ENCODE data around the gene NEUROG2.
"Not testable (repeated sequence)": the region's sequence is repeated elsewhere in the genome, so short reads cannot be mapped to it uniquely, and the experiment has no call there.

The NEUROG2 gene

DNA sequence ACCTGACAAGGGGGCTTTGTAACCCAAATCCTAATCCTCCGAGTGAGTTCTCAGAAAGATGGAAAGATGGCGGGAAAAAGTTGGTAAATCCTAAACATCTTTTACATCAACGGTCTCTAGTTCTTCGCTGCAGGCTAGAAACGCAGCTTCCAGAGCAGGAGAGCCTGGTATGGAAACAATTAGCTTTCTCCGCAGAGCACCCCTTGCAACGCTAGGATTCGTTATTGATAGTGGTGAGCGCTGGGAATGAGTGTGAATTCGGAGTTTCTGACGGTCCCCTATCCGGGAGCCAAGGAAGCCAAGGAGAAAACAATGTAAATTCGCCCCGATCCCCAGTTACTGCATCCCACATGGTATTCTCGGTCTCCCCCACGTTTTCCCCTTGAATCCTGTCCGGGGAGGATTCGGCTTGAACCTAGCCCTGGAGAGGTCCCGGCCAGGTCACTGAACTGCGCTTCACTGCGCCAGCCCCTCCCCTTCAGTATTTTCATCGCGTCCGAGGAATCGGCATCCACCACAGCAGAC, 4.7 kb upstream of the NEUROG2 start:
- DNase-seq, result no peak

DNA sequence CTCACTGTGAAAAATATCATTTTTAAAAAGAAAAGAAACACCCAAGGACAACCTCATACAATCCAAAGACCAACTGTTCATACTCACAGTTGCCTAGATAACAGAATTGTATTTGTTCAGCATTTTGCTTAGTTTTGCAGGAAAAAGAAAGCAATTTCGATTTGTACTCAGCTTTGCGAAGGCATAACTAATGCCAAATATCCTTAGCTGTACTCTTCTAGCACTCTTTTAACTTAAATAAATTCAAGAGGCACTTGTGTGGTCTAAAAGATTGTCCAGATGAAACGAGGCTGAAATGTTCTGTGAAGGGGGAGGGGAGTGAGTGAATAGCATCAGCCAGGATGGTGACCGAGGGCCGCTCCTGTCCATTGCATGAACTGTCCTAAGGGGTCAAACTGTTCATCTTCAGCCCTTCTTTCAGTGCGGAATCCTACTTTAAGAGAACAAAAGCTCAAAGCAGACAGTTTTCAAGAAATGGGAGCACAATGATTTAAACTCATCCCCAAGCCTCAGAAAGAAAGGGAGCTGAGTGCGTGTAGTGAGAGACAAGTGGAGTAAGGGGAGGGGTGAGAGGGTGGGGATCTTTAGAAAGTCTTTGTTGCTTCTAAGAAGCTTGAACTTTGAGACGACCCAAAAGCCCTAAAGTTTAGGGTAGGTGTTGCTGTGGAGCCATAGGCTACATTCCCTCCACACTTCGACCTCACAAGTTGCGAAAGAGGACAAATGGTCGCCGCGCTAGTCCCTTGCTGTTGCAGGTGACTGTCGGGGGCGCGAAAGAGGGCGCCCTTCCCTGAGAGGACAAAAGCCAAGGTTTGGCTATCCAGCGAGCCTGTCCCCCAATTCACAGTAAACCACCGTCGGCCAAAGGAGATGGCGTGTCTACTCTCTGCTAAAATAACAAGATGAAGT, 4.0 kb upstream of the NEUROG2 start:
- DNase-seq, result no peak

DNA sequence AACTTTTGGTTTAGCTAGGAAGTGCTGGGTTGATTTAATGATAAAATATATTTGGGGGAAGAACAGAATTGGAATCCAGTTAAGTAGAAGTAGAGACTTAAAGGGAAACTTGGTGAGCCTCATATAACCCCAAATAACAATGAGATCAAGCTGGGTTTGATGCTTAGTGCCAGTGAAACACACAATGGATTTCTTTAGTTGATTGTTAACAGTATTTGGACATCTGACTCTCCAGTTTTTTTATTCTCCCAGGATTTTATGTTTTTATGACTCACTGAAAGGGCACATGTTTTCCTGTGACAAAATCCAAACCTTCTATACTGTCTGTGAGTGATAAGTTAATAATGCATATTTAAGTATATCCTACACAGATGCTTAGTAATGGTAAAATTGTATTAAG, 2.7 kb upstream of the NEUROG2 start:
- DNase-seq, result no peak

DNA sequence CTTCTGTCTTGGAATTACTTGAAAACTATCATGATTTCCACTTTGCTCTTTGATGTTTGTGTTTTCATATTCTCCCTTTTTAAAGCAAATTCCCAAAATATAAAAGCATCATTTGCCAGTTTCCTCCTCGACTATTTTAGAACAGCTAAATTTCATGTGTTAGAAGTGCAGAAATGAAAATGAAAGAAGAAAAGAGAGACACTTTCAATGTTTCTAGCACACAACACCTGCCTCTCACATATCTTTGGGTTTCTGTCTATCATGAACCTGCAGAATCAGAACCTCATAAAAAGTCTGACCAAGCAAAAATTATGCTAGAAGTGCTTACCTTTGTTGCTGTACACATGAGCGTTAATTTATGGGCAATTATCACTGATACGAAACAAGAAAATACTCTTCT, 1.9 kb upstream of the NEUROG2 start:
- DNase-seq, result no peak

DNA sequence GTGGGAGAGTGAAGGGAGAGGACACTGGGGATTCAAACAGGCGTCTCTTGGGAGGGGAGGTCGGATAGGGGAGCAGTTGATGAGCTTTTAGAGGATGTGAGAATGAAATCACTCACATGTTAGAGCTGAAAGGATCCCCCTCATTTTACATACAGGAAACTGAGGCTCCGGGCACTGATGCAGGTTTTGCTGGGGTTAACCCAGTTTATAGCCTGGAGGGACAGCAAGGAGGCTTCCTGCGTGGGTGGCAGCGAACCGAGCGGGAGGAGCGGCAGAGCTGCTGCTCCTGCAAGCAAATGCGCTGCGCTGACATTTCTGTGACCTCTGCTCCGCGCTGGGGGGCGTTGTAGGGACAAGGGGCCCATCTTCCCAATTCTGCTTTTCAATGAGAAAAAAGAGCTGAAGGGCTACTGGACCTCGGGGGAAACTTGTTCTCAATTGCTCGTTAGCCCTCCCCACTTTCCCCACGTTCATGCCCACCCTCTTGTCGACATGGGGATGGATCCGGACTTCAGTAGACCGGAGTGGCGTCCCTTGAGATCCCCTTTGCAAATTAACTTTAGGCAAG, 1.2 kb upstream of the NEUROG2 start:
- peak in 1 of 2 experiments; percentile 11 for DNase-seq

DNA sequence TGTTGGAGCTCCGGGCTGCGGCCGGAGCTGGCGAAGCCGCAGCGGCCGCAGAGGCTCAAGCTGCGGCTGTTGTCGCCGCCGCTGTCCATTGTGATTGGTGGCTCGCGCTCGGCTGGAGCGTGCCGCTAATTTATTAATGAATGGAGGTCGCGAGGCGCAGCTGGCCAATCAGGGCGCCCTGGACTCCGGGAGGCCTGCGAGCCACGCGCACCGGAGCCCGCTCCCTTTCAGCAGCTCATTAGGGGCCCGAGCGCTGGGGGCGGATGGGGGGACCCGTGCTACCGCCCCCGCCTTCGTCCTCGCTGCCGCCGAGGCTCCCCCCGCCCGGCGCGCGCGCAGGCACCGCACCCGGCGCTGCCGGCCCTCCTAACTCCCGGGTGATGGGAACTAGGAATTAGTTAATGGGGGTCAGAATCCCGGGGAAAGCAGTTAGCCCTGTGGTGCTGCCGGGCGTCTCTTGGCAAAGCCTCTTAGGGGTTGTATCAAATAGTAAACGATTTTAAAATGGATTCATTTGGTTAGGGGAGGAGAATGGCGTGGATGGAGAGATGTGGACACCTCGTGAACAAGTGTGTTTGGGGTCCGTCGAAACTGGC, 589 bp upstream of the NEUROG2 start:
- DNase-seq, result peak in 1 of 2 experiments; percentile 5

DNA sequence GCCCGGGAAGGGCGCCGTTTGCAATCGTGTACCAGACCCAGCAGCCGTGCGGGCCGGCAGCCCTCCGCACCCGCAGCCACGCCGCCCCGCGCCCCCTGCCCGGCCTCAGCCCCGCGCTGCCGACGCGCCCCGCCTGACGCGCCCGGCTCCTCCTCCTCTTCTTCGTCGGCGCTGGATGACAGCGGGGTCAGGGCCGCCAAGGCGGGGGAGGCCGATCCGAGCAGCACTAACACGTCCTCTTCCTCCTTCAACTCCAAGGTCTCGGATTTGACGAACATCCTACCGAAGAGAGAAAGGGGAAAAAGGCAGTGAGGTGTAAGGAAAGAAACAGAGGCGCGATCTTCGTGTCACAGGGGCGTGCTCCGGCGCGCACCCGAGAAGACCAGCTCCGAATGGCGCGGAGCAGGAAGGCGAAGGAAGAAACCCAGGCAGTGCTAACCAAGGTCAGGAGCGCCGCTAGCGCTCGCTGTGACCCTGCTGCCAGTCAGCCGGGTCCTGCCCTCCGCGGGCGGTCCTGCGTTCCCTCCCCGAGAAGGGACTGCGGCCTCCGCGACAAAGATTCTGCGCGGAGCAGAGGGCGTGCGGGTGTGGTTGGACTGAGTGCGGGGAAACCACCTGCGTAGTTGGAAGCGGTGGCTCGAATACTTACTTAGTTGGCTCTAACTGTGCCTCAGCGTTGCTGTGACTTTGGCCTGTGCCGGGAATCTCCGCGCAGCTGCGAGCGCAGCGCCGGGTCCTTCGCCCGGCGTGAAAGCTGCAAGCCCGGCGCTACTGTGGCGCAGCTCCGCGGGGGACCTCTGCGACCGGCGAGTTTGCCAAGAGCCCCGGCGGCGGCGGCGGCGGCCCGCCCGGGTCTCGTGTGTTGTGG, 548 bp downstream of the NEUROG2 start:
- DNase-seq, result peak; percentile 20 to 34

DNA sequence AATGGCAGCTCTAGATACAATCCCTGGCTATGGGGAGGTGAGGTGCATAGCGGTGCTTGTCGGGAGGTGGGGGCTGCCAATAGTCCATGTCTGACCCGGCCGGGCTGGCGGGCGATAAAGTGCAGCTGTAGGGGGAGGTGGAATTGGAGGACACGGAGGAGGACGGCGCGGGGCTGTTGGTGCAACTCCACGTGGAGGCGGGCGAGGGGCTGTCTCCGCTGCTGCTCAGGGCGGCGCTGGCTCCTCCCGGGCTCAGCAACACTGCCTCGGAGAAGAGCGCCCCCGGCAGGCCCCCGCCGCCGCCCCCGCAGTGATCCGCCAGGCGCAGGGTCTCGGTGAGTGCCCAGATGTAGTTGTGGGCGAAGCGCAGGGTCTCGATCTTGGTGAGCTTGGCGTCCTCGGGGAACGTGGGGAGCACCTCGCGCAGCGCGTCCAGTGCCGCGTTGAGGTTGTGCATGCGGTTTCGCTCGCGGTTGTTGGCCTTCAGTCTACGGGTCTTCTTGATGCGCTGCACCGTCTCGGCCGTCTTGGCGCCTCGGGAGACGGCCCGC, 1.3 kb downstream of the NEUROG2 start:
- DNase-seq, result peak in 1 of 2 experiments; percentile 1

DNA sequence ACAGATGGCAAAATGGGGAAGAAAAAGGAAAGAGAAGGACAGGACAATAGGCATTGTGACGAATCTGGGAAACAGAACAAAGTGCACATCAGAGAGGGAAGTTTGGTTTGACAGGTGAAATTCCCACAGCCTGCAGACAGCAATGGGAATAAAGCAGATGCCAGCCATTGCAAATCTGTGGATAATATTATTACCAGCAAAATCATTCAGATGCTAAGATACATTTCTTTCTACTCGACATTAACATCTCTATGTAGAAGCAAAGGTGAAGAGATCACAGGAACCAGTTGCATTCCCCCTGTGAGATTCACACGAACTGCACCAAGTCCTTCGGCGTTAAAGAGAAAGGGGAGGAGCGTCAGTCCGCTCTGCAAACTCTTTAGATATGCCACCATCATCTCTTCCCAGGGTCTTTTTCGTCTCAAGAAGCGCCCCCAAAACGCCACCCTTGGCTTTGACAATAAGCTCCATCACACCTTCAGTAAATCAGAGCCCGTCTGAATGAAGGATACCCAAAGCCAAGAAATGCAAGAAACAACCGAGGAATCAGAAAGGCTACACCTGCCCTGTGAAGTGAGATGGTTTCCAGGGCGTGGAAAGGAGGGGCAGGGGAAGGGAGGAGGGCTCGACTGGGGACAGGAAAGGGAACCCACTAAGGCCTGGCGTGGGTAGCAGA, 1.9 kb downstream of the NEUROG2 start:
- DNase-seq, result no peak

DNA sequence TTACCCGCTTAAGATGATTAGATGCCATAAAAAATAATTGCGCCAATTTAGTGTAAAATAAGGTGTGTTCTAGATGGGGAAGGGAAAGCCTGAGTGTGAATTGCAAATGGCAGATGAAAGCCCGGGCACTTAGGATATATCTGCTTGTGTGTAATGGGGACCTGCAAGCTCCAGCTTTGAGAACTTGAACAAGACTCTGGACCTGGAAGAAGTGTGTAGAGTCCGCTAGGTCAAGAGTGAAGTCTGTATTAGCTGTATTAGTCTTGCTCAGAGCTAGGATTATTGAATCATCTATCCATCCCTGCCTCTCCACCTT, 4.2 kb downstream of the NEUROG2 start:
- no peak for DNase-seq

DNA sequence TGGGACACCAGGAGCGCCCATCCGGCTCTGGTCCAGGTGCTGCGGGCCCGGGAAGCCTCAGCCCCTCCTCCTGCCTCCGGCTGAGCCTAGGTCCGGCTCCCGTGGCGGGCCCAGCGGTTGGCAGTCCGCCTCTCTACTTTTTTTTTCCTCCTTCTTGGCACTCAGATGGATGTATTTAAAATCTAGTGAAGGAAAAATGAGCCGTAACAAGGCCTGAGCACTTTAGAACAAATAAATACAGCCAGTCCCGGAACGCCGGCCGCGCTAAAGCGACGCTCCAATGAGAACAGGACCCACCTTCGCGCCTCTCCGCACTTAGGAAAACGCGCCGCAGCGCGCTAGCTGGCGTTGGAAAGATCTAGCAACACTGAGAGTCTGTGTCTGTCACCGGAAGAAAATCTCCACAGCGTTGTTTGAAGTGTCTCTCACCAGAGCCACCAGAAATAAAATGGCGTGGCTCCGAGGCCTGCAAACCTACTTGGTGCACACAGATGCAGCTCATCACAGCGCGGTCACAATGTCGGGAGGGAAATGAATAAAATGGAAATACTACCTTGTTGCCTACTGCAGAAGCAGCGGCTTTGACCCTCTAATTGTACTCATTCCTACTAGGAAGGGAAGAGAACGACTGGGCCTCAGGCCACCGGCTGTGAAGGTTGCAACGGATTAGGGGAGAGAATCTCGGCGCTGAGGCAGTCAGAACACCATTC, 4.7 kb downstream of the NEUROG2 start:
- DNase-seq, result no peak

DNA sequence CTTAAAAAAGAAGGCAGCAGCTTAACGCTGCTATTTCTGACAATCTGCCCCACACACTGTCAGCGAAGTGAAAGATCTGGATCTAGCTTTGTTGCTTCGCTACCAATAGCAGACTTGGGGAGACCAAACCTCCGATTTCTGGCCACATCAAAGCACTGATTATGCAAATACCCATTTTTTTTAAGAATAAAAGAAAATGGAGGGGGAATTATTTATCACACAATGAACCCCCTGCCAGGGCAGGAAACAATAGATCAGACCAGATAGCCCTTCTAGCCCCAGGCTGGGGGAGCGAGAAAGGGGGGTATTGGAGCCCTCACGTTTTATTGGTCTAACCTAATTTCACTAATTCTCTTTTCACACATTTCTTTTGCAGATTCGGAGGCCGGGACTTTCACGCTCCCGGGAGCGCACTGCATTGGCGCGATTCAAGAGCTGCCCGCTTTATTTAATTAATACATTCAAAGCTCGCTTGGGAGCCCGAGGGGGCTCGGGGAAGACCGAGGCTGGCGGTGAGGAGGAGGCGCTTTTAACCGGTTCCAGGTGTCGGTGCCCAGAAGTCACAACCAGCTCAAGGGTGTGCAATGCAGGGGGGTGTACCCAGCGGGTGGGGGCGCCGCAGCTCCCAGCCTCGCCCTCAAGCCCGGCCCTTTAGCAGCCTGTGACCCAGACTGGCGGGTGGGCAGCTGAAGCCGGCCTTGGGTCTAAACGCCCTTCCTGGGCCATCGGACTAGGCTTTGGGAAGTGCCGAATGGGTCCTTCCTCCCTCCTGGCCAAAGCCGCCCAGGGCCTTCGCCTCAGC, 5.5 kb downstream of the NEUROG2 start:
- DNase-seq, result no peak

DNA sequence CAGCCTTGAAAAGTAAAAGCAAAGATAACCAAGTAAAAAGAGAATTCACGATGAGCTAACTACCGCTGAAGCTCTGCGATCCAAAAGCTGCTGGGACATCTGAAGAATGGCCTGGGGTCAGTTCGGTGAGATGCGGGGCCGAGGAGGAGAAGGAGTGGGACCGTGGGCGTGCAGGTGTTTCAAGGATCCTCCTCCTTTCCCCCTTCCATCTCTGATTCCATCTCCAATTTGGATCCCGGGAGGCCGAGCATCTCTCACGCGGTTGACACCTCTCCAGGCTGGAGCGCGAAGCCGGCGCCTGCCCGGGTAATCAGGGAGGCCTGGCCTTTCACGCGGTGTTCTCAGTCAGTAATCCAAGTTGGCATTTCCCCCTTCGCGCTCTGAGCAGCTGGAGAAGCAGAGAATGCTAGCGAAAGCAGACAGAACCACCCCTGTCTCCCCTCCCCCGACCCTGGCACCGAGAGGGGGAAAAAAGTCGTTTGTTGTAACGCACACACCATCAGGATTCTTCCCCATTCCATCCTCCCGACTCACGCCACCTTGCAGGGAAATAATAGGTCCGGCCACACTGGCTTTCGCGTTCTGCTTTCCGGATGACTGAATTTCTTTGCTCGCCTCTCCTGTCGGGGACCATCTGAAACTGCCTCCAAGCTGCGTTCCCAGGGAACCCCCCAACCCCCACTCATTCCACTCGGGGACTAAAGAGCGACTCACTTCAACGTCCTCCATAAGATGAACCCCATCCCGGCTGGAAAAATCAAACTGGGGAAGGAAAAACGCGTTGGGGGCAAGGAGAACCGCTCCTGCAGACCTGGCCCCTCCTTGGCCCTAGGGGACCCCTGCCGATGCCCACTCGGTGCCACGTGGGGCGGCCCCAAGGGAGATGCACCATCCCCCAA, 6.5 kb downstream of the NEUROG2 start:
- peak in 1 of 2 experiments; percentile 1 for DNase-seq

DNA sequence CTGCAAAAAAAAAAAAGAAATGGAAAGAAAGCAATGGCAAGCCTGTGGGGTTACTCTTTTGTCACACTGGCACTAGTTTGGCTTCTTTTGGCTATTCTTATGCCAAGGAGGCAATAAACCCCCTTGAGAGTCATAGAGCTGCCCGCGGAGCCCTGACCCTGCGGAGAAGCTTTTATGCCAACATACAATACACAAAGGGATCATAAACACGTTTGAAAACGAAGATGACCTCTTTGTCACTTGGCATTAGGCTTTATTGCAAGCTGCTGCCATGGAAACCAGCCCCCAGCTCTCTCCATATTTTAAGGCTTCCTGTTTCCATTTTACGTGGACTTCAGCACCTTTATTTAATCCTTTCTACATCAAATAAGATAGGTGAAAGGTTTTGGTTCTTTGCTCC, 7.6 kb downstream of the NEUROG2 start:
- no peak for DNase-seq

DNA sequence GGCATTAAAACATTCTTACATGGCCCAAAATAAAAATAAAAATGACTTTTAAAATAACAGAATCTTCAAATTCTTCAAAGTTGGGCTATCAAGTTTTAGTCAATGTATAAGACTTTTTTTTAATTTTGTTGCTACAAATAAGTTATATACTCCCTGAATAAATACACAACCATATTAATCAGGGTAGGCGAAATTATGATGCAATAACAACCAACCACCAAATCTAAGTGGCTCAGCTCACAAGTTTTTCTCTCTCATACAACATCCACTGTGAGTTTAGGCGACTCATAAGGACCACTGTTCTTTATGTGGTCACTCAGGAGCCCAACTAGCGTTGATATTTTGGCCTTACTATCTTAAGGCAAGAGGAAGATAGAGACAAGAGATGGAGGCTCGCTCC, 11.2 kb downstream of the NEUROG2 start:
- DNase-seq, result no peak

DNA sequence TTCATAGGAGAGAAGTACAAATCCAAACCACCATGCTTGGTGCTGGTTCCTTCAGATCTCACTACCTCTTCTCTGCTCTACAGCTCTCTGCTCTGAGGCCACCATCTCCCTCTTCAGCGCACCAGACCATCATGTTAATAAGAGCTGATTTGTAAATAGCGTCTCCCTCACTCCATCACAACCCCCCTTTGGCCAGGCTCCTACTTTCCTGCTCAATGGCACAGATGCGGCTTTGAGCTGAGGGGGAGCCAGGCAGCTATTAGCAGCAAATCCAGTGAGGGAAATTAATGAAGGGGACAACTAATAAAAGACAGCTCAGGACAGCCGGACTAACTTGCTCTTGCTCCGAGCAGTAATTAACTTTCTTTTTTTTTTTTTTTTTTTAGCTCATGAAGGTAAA, 13.1 kb downstream of the NEUROG2 start:
- DNase-seq, result no peak

DNA sequence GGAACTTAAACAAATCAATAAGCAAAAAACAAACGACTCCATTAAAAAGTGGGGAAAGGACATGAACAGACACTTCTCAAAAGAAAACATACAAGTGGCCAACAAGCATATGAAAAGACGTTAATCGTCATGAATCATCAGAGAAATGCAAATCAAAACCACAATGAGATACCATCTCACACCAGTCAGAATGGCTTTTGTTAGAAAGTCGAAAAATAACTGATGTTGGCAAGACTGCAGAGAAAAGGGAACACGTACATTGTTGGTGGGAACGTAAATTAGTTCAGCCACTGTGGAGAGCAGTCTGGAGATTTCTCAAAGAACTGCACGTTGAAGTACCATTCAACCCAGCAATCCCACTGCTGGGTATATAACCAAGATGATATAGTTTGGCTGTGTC, 23.7 kb downstream of the NEUROG2 start:
- no peak for DNase-seq

DNA sequence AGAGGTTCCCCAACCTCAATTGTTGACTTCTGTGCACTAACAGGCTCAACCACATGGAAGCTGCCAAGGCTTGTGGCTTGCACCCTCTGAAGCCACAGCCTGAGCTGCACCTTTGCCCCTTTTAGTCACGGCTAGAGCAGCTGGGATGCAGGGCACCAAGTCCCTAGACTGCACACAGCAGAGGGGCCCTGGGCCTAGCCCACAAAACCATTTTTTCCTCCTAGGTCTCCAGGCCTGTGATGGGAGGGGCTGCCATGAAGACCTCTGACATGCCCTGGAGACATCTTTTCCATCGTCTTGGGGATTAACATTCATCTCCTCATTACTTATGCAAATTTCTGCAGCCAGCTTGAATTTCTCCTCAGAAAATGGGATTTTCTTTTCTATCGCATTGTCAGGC, 25.2 kb downstream of the NEUROG2 start:
- DNase-seq, result not testable (repeated sequence)

DNA sequence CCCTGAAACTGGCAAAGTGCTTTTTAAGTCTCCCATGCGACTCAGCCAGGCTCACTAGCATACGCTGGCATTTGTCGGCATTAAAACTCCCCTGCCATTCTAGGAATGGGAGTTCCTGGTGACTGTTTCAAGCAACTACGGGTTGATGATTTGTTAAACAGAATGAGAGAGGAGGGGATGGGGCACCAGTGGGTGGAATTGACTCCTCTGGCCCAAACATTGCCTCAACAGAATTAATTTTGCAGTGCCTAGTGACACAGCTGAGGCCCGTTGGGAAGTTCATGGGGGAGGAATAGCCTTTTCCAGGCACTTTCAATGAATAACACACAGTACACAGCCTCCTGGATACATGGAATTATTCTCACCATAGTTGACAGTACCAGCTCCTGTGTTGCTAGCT, 30.1 kb downstream of the NEUROG2 start:
- no peak for DNase-seq

DNA sequence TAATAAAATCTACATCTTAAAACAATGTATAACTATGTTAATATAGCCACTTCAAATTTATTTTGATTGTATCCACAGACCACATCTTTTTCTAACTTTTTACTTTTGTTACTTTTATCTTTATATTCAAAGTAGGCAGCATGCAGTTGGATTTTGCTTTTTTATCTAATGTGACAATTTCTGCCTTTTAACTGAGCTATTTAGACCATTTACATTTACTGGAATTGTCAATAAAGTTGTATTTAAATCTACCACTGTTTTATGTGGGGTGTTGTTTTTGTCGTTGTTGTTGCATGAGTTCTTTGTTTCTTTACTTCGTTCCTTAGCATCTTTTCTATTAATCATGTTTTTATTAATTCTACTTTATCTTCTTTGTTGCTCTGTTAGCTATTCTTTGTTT, 42.0 kb downstream of the NEUROG2 start:
- DNase-seq, result no peak
